ENCODE measurements around the gene SOS1. TPM values are rescaled to one million over a fixed set of nuclear protein-coding genes. Genes with fewer than 3 reads are reported as not detected.
A peak's percentile ranks its signal among the peaks of the same experiment; 100 is the strongest.

Gene SOS1
- total RNA-seq, 1 donor from 2014 or later = 20.6 TPM

- Histone ChIP-seq H3K36me3 (no peaks in the 10 kb centered on the region), H3K27me3 (ENCODE audit: low read depth) (no peaks in the 10 kb centered on the region), H3K9me3 (replicated peaks) (no peaks in the 10 kb centered on the region), H3K27ac (replicated peaks) (no peak overlapping the region), H3K4me3 (no peak overlapping the region), H3K4me1 (peaks cover 22% of the 10 kb centered on the region)
- intact Hi-C loops (cut with micrococcal nuclease) = no loop called here
- DNase-seq = no peak
- no peak for TF ChIP-seq CTCF (IDR thresholded peaks at IDR 0.05; ENCODE audit: borderline replicate concordance)
These were observed 7.1 kb upstream of the SOS1 start for GRCh38 chr2:39127973-39128372.

GRCh38 chr2:39124746-39125057 lies 3.9 kb upstream of the SOS1 start:
- peaks cover 48% of the 10 kb centered on the region for H3K4me1 ChIP-seq

GRCh38 chr2:39124000-39124745 lies 3.3 kb upstream of the SOS1 start:
- Histone ChIP-seq H3K36me3 (no peaks in the 10 kb centered on the region), H3K4me3 (peak overlapping the region; percentile 76), H3K4me1 (peaks cover 53% of the 10 kb centered on the region), H3K27ac (replicated peaks) (peak overlapping the region; percentile 94), H3K27me3 (ENCODE audit: low read depth) (no peaks in the 10 kb centered on the region), H3K9me3 (replicated peaks) (no peaks in the 10 kb centered on the region)
- intact Hi-C loops (cut with micrococcal nuclease) = no loop called here
- TF ChIP-seq CTCF (IDR thresholded peaks at IDR 0.05; ENCODE audit: borderline replicate concordance) = peak; percentile 72
- peak; percentile 96 for DNase-seq

More at GRCh38 chr2:39124746-39125057, 3.9 kb upstream of the SOS1 start:
- Histone ChIP-seq H3K9me3 (replicated peaks) (no peaks in the 10 kb centered on the region), H3K27ac (replicated peaks) (peak overlapping the region; percentile 94), H3K36me3 (no peaks in the 10 kb centered on the region), H3K27me3 (ENCODE audit: low read depth) (no peaks in the 10 kb centered on the region), H3K4me3 (peak overlapping the region; percentile 76)
- no peak for DNase-seq
- intact Hi-C loops (cut with micrococcal nuclease) = no loop called here
- TF ChIP-seq CTCF (IDR thresholded peaks at IDR 0.05; ENCODE audit: borderline replicate concordance) = no peak

- intact Hi-C loops (cut with micrococcal nuclease) = no loop called here
- Histone ChIP-seq H3K36me3 (no peaks in the 10 kb centered on the region), H3K4me3 (peak overlapping the region; percentile 76), H3K4me1 (peaks cover 60% of the 10 kb centered on the region), H3K27me3 (ENCODE audit: low read depth) (no peaks in the 10 kb centered on the region), H3K27ac (replicated peaks) (peak overlapping the region; percentile 94), H3K9me3 (replicated peaks) (no peaks in the 10 kb centered on the region)
- TF ChIP-seq CTCF (IDR thresholded peaks at IDR 0.05; ENCODE audit: borderline replicate concordance) = no peak
- DNase-seq = no peak
These were observed 2.7 kb upstream of the SOS1 start for GRCh38 chr2:39123436-39123999.

- DNase-seq = no peak
- no peaks in the 10 kb centered on the region for H3K9me3 ChIP-seq (replicated peaks)
- no peaks in the 10 kb centered on the region for H3K27me3 ChIP-seq (ENCODE audit: low read depth)
- H3K4me3 ChIP-seq = peak overlapping the region; percentile 92
- H3K27ac ChIP-seq (replicated peaks) = peak overlapping the region; percentile 98
- intact Hi-C loops (cut with micrococcal nuclease) = no loop called here
- no peak for TF ChIP-seq CTCF (IDR thresholded peaks at IDR 0.05; ENCODE audit: borderline replicate concordance)
- peaks cover 79% of the 10 kb centered on the region for H3K4me1 ChIP-seq
- no peaks in the 10 kb centered on the region for H3K36me3 ChIP-seq
These were observed 742 bp upstream of the SOS1 start for GRCh38 chr2:39121523-39122063.
